NB4 (cell line): ENCODE measurements around the gene SLC2A1.
"Not testable (repeated sequence)": the region's sequence is repeated elsewhere in the genome, so short reads cannot be mapped to it uniquely, and the experiment has no call there.

Experiments
- DNase-seq: peaks from one replicate; pipeline ENCODE4 v3.0.0; 2010; ENCODE audit warnings: low read depth
- H3K4me3 ChIP-seq: one replicate; pipeline ENCODE4 v1.5.1; 2011; ENCODE audit warnings: mild to moderate bottlenecking, low read depth, low read length, moderate library complexity
- CTCF ChIP-seq: IDR thresholded peaks from one replicate; pipeline ENCODE4 v1.5.1; 2012; ENCODE audit warnings: low read depth, low read length
- MAX ChIP-seq: IDR thresholded peaks from 2 replicates; pipeline ENCODE4 v1.6.1; 2011; ENCODE audit warnings: low read depth, low read length
- MYC ChIP-seq: IDR thresholded peaks from 2 replicates; pipeline ENCODE4 v1.6.1; 2011; ENCODE audit warnings: low read depth, low read length
- POLR2A ChIP-seq: IDR thresholded peaks from 2 replicates; pipeline ENCODE4 v1.6.1; 2011; ENCODE audit warnings: mild to moderate bottlenecking; ENCODE audit not compliant: insufficient read length; ENCODE audit errors: extremely low read depth

Gene SLC2A1

GRCh38 chr1:42904434-42904833 lies 54.2 kb downstream of the SLC2A1 start:
- TF ChIP-seq MAX: no peak
- TF ChIP-seq MYC: no peak
- no peak for TF ChIP-seq CTCF
- no peak for TF ChIP-seq POLR2A
- no peak overlapping the region for H3K4me3 ChIP-seq
- DNase-seq: no peak

- not testable (repeated sequence) for DNase-seq, H3K4me3 ChIP-seq
These were observed 58.7 kb downstream of the SLC2A1 start for GRCh38 chr1:42899960-42900359.

- H3K4me3 ChIP-seq: no peak overlapping the region
- TF ChIP-seq MAX (no peak), MYC (no peak), CTCF (no peak), POLR2A (no peak)
- DNase-seq: no peak
These were observed 67.1 kb downstream of the SLC2A1 start for GRCh38 chr1:42891465-42892138.

- TF ChIP-seq CTCF (no peak), MAX (no peak), POLR2A (no peak), MYC (no peak)
- DNase-seq: no peak
- H3K4me3 ChIP-seq: no peak overlapping the region
These were observed 69.4 kb downstream of the SLC2A1 start for GRCh38 chr1:42889264-42889663.

GRCh38 chr1:42888013-42888633 lies 70.5 kb downstream of the SLC2A1 start:
- TF ChIP-seq POLR2A (no peak), MYC (no peak)
- no peak overlapping the region for H3K4me3 ChIP-seq
- peak; percentile 28 for DNase-seq

- no peak for DNase-seq
- H3K4me3 ChIP-seq: no peak overlapping the region
- TF ChIP-seq CTCF: no peak
- TF ChIP-seq MAX: no peak
- TF ChIP-seq MYC: no peak
- TF ChIP-seq POLR2A: no peak
These were observed 71.3 kb downstream of the SLC2A1 start for GRCh38 chr1:42887366-42887765.

- TF ChIP-seq CTCF (no peak), POLR2A (no peak), MAX (no peak), MYC (no peak)
- no peak overlapping the region for H3K4me3 ChIP-seq
- no peak for DNase-seq
These were observed 71.9 kb downstream of the SLC2A1 start for GRCh38 chr1:42886800-42887199.
